ENCODE measurements around the gene GATA3.
A peak's percentile ranks its signal among the peaks of the same experiment; 100 is the strongest.

The GATA3 gene

GRCh38 chr10:8050556-8051108 is 3.9 kb upstream of the GATA3 start:
- DNase-seq (ENCODE audit: insufficient read length, low spot score) (no peak), FAIRE-seq (no peak)

- DNase-seq (ENCODE audit: insufficient read length, low spot score): no peak
- FAIRE-seq: no peak
Measured at GRCh38 chr10:8051109-8051821, 3.2 kb upstream of the GATA3 start.

DNA sequence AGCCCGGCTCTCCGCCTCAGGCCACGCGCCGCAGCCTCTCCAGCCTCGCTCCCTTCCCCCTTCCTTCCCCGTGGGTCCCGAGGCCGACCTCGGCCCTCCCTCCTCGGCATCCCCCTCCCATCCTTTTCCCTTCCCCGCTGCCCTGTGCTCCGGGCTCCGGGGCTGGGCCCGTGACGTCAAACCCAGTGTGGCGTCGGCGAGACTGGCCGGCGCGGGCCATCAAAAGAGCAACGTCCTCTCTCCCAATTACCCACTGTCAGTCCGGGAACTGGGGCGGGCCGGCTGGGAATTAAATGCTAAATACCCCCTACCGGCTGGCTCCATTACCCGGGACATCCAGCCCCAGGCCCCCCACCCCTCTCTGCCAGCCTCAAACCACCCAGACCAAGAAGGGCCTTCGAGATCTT is 2.6 kb upstream of the GATA3 start:
- no peak for DNase-seq (ENCODE audit: insufficient read length, low spot score)
- FAIRE-seq: no peak

DNA sequence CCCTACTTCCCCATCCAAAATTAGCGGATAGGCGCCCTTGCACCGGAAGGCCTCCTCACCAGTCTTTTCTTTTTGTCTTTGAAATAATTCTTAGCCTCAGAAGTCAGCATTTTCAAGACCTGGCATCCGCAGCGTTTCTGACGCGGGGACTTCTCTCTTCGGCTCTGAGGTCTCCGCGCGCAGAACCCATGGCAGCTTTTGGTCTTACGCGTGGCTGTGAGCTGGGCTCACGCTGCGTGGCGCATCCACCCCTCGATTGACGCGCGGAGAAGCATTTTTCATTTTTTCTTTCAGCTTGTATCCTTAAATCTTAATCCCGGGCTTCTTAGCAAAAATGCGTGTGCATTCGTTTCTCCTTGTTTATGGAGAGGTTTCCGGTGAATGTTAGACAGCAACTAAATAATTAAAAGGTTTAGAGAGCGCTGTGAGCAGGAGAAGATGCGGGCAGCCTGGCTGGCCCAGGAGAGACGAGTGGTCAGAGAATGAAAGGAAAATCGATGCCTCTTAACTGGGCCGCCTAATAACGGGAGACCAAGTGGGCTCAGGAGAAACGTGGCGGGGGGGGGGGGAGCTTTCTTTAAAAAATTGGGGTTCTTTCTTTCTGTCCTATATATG is 2.0 kb upstream of the GATA3 start:
- DNase-seq (ENCODE audit: insufficient read length, low spot score) (no peak), FAIRE-seq (no peak)

- DNase-seq (ENCODE audit: insufficient read length, low spot score): no peak
- no peak for FAIRE-seq
Measured at GRCh38 chr10:8052956-8053445, 1.5 kb upstream of the GATA3 start.

DNA sequence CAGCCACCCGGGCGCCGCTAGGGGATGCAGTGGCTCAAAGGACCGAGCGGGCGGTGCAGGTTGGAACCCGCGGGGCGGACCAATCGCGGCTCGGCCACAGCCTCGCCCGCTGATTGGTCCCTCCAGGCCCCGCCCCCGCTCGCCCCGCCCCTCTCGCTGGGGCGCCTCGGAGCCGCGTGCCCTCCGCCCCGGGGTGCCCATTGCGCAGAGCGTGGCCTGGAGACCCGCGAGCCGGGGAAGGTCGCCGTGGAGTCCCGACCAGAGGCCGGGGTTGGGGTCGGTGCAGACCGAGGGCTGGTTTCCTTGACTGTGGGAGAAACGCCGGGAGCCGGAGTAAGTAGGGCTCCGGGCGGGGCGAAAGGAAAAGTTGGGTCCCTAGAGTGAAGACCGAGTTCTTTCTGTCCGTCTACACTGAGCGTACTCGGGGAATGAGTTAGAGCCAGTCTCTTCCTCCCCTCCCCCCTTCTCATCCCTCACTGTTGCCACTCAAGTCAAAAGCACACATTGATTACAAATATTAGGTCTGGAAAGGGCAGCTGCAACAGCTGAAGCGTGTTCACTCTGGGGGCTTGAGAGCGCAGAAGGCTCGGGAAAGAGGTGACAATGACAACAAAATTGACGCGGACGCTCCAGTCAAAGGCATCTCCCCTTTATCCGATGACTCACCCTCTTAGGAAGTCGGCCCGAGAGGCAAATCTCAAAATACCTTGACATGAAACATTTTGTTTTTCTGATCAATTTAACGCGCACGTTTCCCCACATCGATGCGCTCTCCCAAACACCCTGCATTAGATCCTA is 843 bp upstream of the GATA3 start:
- FAIRE-seq: peak; percentile 66
- peak; percentile 98 for DNase-seq (ENCODE audit: insufficient read length, low spot score)

DNA sequence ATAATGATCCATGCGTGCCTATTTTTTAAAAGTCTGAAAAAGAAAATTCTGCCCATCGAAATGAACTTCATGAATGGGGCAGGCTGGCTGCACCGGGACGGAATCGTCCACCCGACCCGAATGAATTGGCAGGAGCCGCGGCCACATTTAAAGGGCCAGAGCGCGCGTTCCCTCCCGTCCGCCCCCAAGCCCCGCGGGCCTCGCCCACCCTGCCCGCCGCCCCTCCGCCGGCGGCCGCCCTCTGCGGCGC is 319 bp upstream of the GATA3 start:
- FAIRE-seq: no peak
- no peak for DNase-seq (ENCODE audit: insufficient read length, low spot score)

- no peak for DNase-seq (ENCODE audit: insufficient read length, low spot score)
- no peak for FAIRE-seq
Measured at GRCh38 chr10:8055420-8056349, 1.2 kb downstream of the GATA3 start.

DNA sequence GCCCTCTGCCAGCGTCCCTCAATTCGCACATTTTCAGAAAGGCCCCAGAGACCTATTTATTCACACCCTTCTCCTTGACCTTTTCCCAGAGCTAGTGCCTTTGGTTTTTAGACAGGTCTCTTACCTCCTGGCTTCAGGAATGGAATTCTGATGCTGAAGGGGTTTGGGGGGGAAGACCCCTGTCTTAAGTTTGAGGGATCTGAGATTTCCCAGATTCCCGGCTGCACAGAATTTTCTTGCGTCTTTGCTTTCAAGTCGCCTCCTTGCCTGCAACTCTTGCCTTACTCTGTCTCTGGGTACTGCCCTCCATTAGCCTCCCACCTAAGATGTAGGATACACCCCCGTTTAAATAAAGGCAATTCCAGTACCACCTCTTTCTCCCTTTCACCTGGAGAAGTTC is 1.9 kb downstream of the GATA3 start:
- FAIRE-seq (no peak), DNase-seq (ENCODE audit: insufficient read length, low spot score) (no peak)

- no peak for DNase-seq (ENCODE audit: insufficient read length, low spot score)
- peak; percentile 72 for FAIRE-seq
Measured at GRCh38 chr10:8056871-8057331, 2.4 kb downstream of the GATA3 start.

- FAIRE-seq (no peak), DNase-seq (ENCODE audit: insufficient read length, low spot score) (no peak)
Measured at GRCh38 chr10:8057636-8058273, 3.3 kb downstream of the GATA3 start.

- DNase-seq (ENCODE audit: insufficient read length, low spot score) (no peak), FAIRE-seq (no peak)
Measured at GRCh38 chr10:8058274-8059111, 4.0 kb downstream of the GATA3 start.

GRCh38 chr10:8059191-8059936 is 4.9 kb downstream of the GATA3 start:
- FAIRE-seq (no peak), DNase-seq (ENCODE audit: insufficient read length, low spot score) (no peak)

DNA sequence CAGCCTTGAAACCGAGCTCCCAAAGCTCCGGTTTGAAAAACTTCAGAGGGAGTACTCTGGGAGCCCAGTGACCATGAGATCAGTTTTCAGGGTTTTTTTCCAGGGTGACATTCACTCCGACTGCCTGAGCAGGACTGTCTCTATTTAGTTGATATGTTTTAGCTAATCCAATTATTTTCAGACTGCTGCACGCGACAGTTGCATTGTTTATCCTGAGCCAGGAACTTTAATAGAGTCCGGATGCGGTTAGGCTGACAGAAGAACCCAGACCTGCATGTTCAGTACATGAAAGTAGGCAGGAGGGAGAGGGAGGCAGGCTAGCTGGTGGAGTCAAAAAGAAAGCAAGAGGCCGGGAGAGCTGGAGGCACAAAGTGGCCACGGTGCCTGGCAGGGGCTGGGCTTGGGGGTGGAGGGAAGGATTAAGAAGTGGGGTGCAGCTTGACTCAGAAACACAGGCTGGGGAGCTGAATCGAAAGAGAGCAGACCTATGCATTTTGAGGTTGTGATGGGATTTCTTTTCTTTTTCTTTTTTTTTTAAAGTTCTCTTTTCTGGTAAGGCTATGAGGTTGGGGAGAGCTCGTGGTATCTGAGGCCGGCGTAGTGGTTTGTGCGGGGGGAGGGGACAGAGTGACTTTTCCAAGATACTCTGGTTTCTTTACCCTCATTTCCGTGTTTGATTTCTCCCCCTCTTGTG is 5.7 kb downstream of the GATA3 start:
- DNase-seq (ENCODE audit: insufficient read length, low spot score) (no peak), FAIRE-seq (peak; percentile 94)

GRCh38 chr10:8060704-8061121 is 6.2 kb downstream of the GATA3 start:
- DNase-seq (ENCODE audit: insufficient read length, low spot score): no peak
- no peak for FAIRE-seq

GRCh38 chr10:8061274-8062211 is 7.1 kb downstream of the GATA3 start:
- FAIRE-seq (peak; percentile 71), DNase-seq (ENCODE audit: insufficient read length, low spot score) (no peak)
